HG03196 (cell line): ENCODE data around the gene RYR1.
"Not testable (repeated sequence)": the region's sequence is repeated elsewhere in the genome, so short reads cannot be mapped to it uniquely, and the experiment has no call there.

Experiments
- ATAC-seq: cut with Tn5 transposase; IDR thresholded peaks from one replicate; pipeline ENCODE4 v1.9.1; 2021; ENCODE audit not compliant: unreplicated experiment

Gene RYR1

DNA sequence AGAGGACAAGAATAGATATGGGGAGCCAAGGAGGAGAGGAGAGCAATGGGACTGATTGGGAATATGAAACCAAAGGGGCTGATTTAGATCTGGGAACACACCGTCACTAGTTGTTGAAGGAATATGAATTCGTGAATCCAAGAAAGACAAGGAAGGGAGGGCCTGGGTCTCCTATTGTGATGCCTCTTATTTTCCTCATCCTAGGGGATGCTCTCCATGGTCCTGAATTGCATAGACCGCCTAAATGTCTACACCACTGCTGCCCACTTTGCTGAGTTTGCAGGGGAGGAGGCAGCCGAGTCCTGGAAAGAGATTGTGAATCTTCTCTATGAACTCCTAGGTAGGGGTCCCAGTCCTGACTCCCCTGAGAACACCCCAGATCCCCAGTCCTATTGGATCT lies 21.5 kb downstream of the RYR1 start:
- no peak for ATAC-seq

DNA sequence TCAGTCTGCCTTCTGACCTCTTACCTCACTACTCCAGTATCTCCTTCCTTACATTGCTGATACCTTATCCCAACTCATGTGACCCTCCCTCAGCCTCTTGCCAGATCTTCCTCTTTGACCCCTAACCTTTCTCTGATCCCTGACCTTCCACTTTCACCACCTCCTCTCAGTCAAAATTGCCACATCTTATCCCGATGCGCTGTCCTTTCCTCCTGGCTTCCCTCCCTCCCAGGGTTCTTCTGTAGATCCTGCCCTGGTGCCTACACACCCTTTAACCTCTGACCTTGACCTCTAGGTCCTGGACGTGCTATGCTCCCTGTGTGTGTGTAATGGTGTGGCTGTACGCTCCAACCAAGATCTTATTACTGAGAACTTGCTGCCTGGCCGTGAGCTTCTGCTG lies 23.7 kb downstream of the RYR1 start:
- no peak for ATAC-seq

DNA sequence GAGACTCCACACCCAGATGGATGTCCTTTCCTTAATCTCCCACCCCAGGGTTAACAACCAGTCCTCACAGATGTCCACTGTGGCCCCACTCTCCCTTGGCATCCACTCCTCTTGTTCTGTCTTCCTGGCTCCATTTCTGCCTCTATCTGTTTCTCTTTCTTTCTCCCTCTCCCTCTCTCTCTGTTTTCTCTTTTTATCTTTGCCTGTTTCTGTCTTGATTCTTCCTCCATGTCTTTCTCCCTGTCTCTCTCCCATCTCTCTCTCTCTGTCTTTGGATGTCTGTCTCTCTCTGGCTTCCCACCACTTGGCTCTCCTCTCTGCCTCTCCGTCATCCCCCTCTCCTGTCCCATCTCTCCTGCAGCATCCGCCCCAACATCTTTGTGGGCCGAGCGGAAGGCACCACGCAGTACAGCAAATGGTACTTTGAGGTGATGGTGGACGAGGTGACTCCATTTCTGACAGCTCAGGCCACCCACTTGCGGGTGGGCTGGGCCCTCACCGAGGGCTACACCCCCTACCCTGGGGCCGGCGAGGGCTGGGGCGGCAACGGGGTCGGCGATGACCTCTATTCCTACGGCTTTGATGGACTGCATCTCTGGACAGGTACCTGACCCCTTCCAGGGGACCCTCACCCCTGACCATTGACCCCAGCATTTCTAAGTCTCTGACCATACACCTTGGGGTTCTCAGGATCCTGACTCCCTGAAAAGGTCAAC lies 24.4 kb downstream of the RYR1 start:
- ATAC-seq = no peak

DNA sequence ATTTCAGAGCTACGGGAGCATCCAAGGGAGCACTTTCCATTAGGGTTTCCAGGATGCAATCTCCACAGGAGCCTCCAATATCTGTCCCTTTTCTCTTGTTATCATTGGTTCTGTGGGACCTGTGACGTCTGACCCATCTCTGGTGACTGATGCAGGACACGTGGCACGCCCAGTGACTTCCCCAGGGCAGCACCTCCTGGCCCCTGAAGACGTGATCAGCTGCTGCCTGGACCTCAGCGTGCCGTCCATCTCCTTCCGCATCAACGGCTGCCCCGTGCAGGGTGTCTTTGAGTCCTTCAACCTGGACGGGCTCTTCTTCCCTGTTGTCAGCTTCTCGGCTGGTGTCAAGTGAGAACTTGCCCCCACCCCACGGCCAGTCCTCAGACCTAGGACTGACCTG lies 25.5 kb downstream of the RYR1 start:
- no peak for ATAC-seq

DNA sequence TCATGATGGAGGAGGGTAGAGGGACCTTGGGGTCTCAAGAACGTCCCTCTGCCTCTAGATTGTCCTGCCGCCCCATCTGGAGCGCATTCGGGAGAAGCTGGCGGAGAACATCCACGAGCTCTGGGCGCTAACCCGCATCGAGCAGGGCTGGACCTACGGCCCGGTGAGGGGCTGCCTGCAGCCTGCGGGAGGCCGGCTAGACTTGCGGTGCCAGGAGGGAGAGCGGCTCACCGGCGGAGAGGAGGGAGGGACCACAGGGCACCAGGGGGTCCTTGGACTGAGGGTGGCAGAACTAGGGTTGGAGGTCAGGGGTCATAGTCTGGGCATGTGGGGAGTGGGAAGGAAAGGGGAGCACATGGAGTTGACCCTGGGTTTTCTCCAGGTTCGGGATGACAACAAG lies 29.9 kb downstream of the RYR1 start:
- ATAC-seq = no peak

DNA sequence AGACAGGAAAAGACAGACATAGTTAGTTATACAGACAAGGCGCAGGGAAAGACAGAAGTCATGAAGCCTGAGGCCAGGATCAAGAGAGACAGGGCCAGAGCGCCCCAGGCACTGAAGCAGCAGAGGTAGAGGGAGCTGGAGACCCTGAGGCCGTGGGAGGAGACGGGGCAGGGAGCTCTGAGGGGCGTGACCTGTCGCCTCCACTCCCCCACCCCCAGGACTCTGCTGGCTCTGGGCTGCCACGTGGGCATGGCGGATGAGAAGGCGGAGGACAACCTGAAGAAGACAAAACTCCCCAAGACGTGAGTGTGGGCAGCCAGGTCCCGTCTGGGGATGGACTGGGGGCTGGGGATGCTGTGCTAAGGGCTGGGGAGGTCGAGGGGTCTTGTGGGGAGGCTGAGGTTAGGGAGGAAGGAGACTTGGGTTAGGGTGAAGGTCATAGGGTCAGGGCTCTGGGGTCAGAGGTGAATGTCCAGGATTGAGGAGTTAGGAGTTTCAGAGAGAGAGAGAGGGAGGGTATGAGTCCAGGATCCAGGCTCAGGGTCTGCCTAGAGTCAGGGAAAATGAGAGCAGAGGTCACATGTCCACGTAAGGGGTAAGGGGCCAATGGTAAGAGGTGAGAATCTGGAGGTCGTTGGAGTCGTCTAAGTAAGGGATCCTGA lies 31.1 kb downstream of the RYR1 start:
- ATAC-seq = no peak

DNA sequence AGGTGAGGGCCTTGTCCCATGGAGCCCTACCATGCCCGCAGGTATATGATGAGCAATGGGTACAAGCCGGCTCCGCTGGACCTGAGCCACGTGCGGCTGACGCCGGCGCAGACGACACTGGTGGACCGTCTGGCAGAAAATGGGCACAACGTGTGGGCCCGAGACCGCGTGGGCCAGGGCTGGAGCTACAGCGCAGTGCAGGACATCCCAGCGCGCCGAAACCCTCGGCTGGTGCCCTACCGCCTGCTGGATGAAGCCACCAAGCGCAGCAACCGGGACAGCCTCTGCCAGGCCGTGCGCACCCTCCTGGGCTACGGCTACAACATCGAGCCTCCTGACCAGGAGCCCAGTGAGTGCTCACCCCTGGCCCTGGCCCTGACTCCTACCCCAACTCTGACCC lies 32.6 kb downstream of the RYR1 start:
- ATAC-seq = no peak

DNA sequence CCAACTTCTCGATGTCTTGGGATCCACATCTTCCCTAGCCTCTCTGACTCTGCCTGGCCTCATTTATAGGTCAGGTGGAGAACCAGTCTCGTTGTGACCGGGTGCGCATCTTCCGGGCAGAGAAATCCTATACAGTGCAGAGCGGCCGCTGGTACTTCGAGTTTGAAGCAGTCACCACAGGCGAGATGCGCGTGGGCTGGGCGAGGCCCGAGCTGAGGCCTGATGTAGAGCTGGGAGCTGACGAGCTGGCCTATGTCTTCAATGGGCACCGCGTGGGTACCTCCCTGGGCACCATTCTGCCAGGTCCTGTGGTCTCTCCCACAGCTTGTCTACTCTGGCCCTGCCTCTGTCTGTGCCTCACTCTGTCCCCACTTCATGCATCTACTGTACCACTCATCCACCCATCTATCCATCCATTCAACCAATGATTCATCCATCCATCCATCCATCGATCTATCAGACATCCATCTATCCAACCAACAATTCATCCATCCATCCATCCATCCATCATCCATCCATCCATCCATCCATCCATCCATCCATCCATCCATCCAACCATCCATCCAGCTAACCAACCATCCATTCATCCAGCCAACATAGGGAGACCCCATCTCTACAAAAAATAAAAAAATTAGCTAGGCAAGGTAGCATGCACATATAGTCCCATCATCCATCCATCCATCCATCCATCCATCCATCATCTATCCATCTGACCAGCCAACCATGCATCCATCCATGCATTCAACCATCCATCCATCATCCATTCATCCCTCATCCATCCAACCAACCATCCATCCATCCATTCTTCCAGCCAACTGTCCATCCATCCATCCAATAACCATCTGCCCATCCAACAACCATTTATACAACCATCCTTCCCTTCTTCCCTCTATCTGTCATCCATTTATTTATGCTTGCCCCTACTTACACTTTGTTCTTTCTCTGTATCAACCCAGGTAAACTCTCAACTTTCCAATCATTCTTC lies 34.3 kb downstream of the RYR1 start:
- ATAC-seq = no peak

DNA sequence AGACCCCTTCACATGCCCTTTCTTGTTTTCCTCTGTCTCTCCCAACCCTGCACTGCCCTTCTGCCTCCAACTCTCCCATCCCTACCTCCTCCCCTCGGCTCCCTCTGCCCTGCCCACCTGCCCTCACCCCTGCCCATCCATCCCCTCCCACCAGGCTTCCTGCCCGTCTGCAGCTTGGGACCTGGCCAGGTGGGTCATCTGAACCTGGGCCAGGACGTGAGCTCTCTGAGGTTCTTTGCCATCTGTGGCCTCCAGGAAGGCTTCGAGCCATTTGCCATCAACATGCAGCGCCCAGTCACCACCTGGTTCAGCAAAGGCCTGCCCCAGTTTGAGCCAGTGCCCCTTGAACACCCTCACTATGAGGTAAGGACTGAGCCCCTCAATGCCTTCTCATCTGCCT lies 35.7 kb downstream of the RYR1 start:
- no peak for ATAC-seq

DNA sequence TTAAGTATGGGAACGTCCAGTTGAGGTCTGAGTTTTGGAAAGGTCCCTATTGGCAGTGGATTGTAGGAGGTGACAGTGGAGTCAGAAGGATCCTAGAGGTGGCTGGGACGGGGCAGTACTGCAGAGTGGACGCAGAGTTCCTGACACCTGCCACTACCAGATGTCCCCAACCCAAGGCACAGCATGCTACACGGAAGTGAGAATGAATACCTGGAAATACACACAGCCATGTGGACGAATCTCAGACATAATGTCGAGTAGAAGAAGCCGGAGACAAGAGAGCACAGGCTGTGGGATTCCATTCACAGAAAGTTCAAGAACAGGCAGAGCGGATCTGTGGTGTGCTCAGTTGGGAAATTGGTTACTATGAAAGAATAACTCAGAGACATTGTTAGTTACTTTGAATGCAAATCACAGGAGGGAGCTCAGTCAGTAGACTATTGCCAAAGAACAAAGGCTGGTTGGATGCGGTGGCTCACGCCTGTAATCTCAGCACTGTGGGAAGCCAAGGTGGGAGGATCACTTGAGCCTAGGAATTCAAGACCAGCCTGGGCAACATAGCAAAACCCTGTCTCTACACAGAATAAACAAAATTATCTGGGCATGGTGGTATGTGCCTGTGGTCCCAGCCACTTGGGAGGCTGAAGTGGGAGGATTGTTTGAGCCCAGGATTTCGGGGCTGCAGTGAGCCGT lies 37.4 kb downstream of the RYR1 start:
- no peak for ATAC-seq

DNA sequence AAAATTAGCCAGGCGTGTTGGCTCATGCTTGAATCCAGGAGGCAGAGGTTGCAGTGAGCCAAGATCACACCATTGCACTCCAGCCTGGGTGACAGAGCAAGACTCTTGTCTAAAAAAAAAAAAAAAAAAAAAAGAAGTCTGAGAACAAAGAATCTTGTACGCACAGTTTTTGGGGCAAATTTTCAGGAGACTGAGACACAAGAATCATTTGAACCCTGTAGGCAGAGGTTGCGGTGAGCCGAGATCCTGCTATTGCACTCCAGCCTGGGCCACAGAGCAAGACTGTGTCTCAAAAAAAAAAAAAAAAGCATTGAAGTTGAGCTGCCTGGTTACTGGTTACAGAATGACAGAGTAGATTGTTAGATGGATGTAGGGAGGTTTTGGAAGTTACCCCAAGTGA lies 39.2 kb downstream of the RYR1 start:
- ATAC-seq = not testable (repeated sequence)

DNA sequence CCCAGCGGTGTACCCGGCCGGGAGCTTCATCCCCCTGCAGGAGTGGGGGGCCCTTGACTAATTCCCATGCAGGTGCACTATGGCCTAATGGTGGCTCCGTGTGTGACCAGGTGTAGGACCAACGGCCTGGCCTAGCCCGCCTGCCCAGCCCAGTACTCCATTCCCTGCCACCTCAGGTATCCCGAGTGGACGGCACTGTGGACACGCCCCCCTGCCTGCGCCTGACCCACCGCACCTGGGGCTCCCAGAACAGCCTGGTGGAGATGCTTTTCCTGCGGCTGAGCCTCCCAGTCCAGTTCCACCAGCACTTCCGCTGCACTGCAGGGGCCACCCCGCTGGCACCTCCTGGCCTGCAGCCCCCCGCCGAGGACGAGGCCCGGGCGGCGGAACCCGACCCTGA lies 39.7 kb downstream of the RYR1 start:
- no peak for ATAC-seq

DNA sequence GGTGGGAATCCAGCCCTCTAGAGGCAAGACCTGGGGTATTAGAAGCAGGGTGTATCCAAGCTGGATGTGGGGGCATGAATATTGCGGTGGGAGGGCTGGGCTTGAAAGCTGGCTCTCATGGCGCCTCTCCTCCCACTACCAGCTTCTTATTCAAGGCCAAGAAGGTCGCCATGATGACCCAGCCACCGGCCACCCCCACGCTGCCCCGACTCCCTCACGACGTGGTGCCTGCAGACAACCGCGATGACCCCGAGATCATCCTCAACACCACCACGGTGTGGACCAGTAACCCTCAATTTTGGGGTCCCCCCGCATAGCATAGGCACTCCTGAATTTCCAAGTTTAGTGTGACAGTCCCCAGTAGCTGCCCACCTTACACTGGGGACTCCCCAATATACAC lies 41.7 kb downstream of the RYR1 start:
- ATAC-seq = no peak

DNA sequence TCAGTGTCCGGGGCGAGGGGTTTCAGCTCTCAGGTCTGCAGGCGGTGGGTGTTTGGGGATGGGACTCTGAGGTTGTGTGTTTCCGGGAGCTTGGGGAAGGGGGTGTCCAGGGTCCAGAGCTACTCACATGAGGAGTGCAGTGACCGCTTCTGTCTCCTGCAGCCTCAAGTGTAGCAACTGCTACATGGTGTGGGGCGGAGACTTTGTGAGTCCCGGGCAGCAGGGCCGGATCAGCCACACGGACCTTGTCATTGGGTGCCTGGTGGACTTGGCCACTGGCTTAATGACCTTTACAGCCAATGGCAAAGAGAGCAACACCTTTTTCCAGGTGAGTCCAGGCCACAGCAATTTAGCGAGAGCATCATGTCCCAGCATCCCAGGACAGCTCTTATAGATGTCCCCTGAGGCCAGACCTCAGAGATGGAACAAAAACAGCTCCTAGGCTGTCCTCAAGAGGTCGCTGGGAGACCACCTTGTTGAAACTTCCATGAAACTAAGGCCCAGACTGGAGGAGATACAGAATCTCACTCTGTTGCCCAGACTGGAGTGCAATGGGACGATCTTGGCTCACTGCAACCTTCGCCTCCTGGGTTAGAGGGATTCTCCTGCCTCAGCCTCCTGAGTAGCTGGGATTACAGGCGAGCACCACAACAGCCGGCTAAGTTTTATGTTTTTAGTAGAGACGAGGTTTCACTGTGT lies 44.9 kb downstream of the RYR1 start:
- ATAC-seq = no peak

DNA sequence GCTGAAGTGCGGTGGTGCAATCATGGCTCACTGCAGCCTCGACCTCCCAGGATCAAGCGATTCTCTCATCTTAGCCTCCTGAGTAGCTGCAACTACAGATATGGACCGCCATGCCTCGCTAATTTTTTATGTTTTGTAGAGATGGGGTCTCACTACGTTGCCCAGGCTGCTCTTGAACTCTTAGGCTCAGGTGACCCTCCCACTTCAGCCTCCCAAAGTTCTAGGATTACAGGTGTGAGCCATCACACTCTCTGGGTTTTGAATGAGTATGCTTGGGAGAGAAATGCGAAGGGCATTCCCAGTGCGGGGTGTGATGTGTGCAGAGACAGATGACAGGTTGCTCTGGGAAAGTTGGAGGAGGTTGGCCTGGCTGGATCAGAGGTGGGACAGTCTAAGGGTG lies 49.0 kb downstream of the RYR1 start:
- no peak for ATAC-seq

DNA sequence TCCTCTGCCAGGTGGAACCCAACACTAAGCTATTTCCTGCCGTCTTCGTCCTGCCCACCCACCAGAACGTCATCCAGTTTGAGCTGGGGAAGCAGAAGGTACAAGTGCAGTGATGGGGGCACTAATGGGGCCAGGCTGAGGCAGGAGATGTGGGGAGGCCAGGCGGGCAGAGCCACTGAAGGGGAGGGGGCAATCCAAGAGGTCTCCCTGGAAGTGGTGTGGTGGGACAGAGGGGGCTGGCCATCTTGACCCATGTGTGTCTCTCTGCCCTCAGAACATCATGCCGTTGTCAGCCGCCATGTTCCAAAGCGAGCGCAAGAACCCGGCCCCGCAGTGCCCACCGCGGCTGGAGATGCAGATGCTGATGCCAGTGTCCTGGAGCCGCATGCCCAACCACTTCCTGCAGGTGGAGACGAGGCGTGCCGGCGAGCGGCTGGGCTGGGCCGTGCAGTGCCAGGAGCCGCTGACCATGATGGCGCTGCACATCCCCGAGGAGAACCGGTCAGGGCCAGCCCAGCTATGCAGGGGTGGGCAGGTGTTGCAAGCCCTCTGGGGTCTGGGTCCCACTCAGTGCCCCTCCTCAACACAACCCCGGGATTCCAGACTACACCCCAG lies 49.6 kb downstream of the RYR1 start:
- ATAC-seq = no peak

DNA sequence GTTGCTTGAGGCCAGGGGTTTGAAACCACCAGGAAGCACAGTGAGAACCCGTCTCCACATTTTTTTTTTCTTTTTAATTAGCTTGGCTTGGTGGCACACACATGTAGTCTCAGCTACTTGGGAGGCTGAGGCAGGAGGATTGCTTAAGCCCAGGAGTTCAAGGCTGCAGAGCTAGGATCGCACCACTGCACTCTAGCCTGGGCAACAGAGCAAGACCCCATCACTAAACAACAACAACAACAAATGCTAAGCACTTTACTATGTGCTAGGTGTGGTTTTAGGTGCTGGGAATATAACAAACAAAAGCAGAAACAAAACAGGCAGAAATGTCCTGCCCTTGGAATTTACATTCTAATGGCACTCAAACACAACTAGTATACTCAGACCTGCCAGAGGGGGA lies 51.3 kb downstream of the RYR1 start:
- ATAC-seq = no peak

DNA sequence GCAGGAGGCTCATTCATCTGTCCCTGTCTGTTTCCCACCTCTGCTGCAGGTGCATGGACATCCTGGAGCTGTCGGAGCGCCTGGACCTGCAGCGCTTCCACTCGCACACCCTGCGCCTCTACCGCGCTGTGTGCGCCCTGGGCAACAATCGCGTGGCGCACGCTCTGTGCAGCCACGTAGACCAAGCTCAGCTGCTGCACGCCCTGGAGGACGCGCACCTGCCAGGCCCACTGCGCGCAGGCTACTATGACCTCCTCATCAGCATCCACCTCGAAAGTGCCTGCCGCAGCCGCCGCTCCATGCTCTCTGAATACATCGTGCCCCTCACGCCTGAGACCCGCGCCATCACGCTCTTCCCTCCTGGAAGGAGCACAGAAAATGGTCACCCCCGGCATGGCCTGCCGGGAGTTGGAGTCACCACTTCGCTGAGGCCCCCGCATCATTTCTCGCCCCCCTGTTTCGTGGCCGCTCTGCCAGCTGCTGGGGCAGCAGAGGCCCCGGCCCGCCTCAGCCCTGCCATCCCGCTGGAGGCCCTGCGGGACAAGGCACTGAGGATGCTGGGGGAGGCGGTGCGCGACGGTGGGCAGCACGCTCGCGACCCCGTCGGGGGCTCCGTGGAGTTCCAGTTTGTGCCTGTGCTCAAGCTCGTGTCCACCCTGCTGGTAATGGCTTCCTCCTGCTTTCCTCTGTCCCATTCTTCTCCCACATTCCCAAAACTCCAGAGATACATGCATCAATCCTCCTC lies 52.2 kb downstream of the RYR1 start:
- ATAC-seq = no peak

DNA sequence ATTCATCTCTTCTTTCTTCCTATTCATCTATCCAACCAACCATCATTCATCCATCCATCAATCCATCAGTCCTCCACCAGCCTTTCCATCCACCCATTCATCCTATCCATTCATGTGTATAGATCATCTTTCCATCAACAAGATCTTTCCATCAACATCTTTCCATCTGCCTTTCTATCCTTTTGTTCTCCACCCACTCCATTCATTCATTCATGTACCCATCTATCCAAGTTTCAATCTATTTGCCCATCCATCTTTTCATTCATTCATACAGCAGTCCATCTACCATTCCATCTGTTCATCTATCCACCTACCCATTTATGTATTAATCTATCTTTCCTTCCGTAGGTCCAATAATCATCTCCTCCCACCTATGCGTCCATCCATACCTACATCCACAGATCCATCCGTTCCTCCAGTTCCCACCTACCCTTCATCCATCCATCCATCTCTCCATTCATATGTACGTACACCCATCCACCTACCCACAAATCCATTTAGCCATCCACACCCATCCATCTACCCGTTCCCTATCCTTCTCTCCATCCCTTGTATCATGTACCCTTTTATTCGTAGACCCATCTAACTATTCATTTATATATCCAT lies 53.3 kb downstream of the RYR1 start:
- ATAC-seq = no peak
